Spleen (tissue), 13 donors: ENCODE data around the gene DHRS11. TPM values are rescaled to one million over a fixed set of nuclear protein-coding genes. Genes with fewer than 3 reads are reported as not detected.

Experiments used
- DNase-seq: peaks from one replicate; pipeline ENCODE4 v3.0.0-alpha.2; 2020
- H3K27ac ChIP-seq, 8 donors: fragments of 200-600 bp; sonication (generic) in 7 of 8; 1 replicate in 4 of 8; 2 replicates in 4 of 8; pipeline versions ENCODE4 v1.5.0 to v1.8.0; 2016 to 2021; ENCODE audit warnings: inconsistent platforms in 4 of 8, mild to moderate bottlenecking in 4 of 8, moderate library complexity in 1 of 8
- H3K27me3 ChIP-seq, 7 donors: fragments of 200-600 bp; sonication (generic) in 6 of 7; replicated peaks in 1 of 7; 1 replicate in 4 of 7; 2 replicates in 3 of 7; pipeline versions ENCODE4 v1.5.0 to v1.8.0; 2016 to 2021; ENCODE audit warnings: inconsistent platforms in 3 of 7, mild to moderate bottlenecking in 1 of 7
- H3K36me3 ChIP-seq, 6 donors: fragments of 200-600 bp; sonication (generic) in 5 of 6; 1 replicate in 4 of 6; 2 replicates in 2 of 6; pipeline versions ENCODE4 v1.5.0 to v1.8.0; 2016 to 2021; ENCODE audit warnings: inconsistent platforms in 2 of 6
- H3K4me1 ChIP-seq, 6 donors: fragments of 200-600 bp; sonication (generic) in 5 of 6; 1 replicate in 3 of 6; 2 replicates in 3 of 6; pipeline versions ENCODE4 v1.5.0 to v1.8.0; 2016 to 2021; ENCODE audit warnings: inconsistent platforms in 3 of 6
- H3K4me3 ChIP-seq, 8 donors: fragments of 200-600 bp; sonication (generic) in 7 of 8; 1 replicate in 4 of 8; 2 replicates in 4 of 8; pipeline versions ENCODE4 v1.5.0 to v1.8.0; 2016 to 2021; ENCODE audit warnings: inconsistent platforms in 4 of 8, mild to moderate bottlenecking in 4 of 8, moderate library complexity in 2 of 8
- H3K9me3 ChIP-seq, 8 donors: fragments of 200-600 bp; sonication (generic) in 7 of 8; 1 replicate in 4 of 8; 2 replicates in 4 of 8; pipeline versions ENCODE4 v1.5.0 to v1.8.0; 2016 to 2021; ENCODE audit warnings: inconsistent platforms in 4 of 8
- CTCF ChIP-seq, 11 experiments: fragments of 200-600 bp in 7 of 11; fragments of 450-650 bp in 4 of 11; sonication (generic) in 4 of 11; IDR thresholded peaks in 8 of 11; conservative IDR thresholded peaks in 3 of 11; 1 replicate in 7 of 11; 2 replicates in 4 of 11; pipeline versions ENCODE4 v1.4.0 to v1.8.0; 2016 to 2021; ENCODE audit warnings: antibody characterized with exemption in 11 of 11, inconsistent platforms in 4 of 11, mild to moderate bottlenecking in 1 of 11
- POLR2A ChIP-seq, 3 donors: fragments of 450-650 bp; IDR thresholded peaks; one replicate each; pipeline ENCODE4 v1.5.1; 2017; ENCODE audit warnings: antibody characterized with exemption in 3 of 3, mild to moderate bottlenecking in 1 of 3
- POLR2AphosphoS5 ChIP-seq, 3 donors: sonication (generic); formaldehyde crosslinking; IDR thresholded peaks; one replicate each; pipeline ENCODE4 v1.5.1; 2017; ENCODE audit warnings: antibody characterized with exemption in 3 of 3
- WGBS, 5 donors: extraction: QIAGEN DNeasy Blood & Tissue Kit in 3 of 5; methylation state at CpG; one replicate each; pipeline versions ENCODE4 v1.1.5 to v1.1.7; 2013 to 2018; 5-methylcytosine and 5-hydroxymethylcytosine counted together
- intact Hi-C: fragments of 100-400 bp; cut with DNase I; formaldehyde crosslinking; loops from one replicate; pipeline ENCODE4 v1.15.0; 2023; ENCODE audit warnings: low total_unique reads
- long read RNA-seq, 2 donors: transcript quantifications; one replicate each; lab custom pipeline, GENCODE V29; 2026
- polyA plus RNA-seq, 3 donors: library from polyadenylated mRNA; stranded (reverse); fragments of 200-250 nt; gene quantifications; one replicate each; pipeline ENCODE4 v1.2.1, GENCODE V29; 2013
- total RNA-seq, 7 donors: library from RNA; depleted of rRNA in 3 of 7; stranded (reverse); fragments of >200 nt in 3 of 7; fragmentation: NEBNext Ultra II Directional in 4 of 7; extraction: Animal tissue kit (Norgen Biotek cat#: 25700) in 4 of 7; gene quantifications; one replicate each; pipeline versions ENCODE4 v1.1.0 to v1.2.1, GENCODE V29; 2016 to 2021
- donor health status: healthy with polysubstance abuse.
- donor health status: DM: no; HTN: no; CAD: no; lungs with moderate emphysema.
- donor health status: DM: no; HTN: no; CAD: no.
- donor health status: Bipolar disorder and iron deficiency.
- donor health status: healthy.
- donor health status: DM: no; HTN: no; CAD: no.
- donor health status: DM: yes; HTN: yes; CAD: no.

DHRS11 gene
- total RNA-seq (1 to 10 TPM; 3.9 to 7.8 (median 5.2) TPM), polyA plus RNA-seq (1 to 10 TPM; 4.1 to 5.1 (median 4.7) TPM)
- long read RNA-seq, donor 1, full-length matches to known transcripts, result 8 of 8 reads
- long read RNA-seq, donor 1, partial matches to known transcripts, result 0 of 8 reads
- long read RNA-seq, donor 1, other reads (novel, unspliced or antisense), result 0 of 8 reads
- long read RNA-seq, donor 2, full-length matches to known transcripts, result 4 of 4 reads
- long read RNA-seq, donor 2, partial matches to known transcripts, result 0 of 4 reads
- long read RNA-seq, donor 2, other reads (novel, unspliced or antisense), result 0 of 4 reads

- intact Hi-C loops, result no loop called here
- WGBS, 5 donors, result 2 to 4% (median 3%) methylated on average over 44 to 87 of the region's 87 CpGs
Observed at GRCh38 chr17:36591434-36592315, at the start of gene DHRS11. Gene DHRS11 (plus strand): TSS chr17:36591879. CDS start chr17:36592010, 131 bp downstream.

GRCh38 chr17:36542755-36543154 lies 48.9 kb upstream of the DHRS11 start:
- no peak for DNase-seq
- H3K27ac ChIP-seq, result no peak overlapping the region
- H3K4me3 ChIP-seq, result no peak overlapping the region
- no peaks in the 10 kb centered on the region for H3K27me3 ChIP-seq
- no peak for TF ChIP-seq POLR2AphosphoS5 (IDR thresholded peaks at IDR 0.05)
- no peak for TF ChIP-seq CTCF (IDR thresholded peaks at IDR 0.05 in 8 of 11, conservative IDR thresholded peaks at IDR 0.05 in 3 of 11)
- no peak for TF ChIP-seq POLR2A (IDR thresholded peaks at IDR 0.05)
- peaks cover 0 to 36% (median 4%) of the 10 kb centered on the region in 6 donors for H3K36me3 ChIP-seq
- intact Hi-C loops, result no loop called here
- no peaks in the 10 kb centered on the region for H3K9me3 ChIP-seq
- peaks cover 22 to 37% (median 32%) of the 10 kb centered on the region in 6 donors for H3K4me1 ChIP-seq
- WGBS, 5 donors, result 92 to 97% (median 95%) methylated on average over 14 to 15 of the region's 15 CpGs

More at GRCh38 chr17:36591434-36592315, at the start of gene DHRS11:
- H3K27me3 ChIP-seq, result peaks cover 0 to 9% (median 0%) of the 10 kb centered on the region in 7 donors
- TF ChIP-seq CTCF (IDR thresholded peaks at IDR 0.05 in 8 of 11, conservative IDR thresholded peaks at IDR 0.05 in 3 of 11) (peak in 1 of 11 experiments; percentile 9), POLR2AphosphoS5 (IDR thresholded peaks at IDR 0.05) (peak; percentile 79 to 86 (median 83)), POLR2A (IDR thresholded peaks at IDR 0.05) (no peak)
- peaks cover 0 to 44% (median 28%) of the 10 kb centered on the region in 6 donors for H3K36me3 ChIP-seq
- peaks cover 5 to 45% (median 20%) of the 10 kb centered on the region in 6 donors for H3K4me1 ChIP-seq
- H3K4me3 ChIP-seq, result peak within 1 kb of the TSS; percentile 62 to 93 (median 78)
- H3K27ac ChIP-seq, result peak within 1 kb of the TSS; percentile 15 to 83 (median 68)
- no peaks in the 10 kb centered on the region for H3K9me3 ChIP-seq
- DNase-seq, result peak; percentile 95

- no peaks in the 10 kb centered on the region for H3K27me3 ChIP-seq
- no peak for DNase-seq
- peak overlapping the region; percentile 99 to 100 (median 100) for H3K27ac ChIP-seq
- TF ChIP-seq CTCF (IDR thresholded peaks at IDR 0.05 in 8 of 11, conservative IDR thresholded peaks at IDR 0.05 in 3 of 11) (peak in 1 of 11 experiments; percentile 10), POLR2AphosphoS5 (IDR thresholded peaks at IDR 0.05) (no peak)
- intact Hi-C loops, result no loop called here
- H3K9me3 ChIP-seq, result no peaks in the 10 kb centered on the region
- H3K4me1 ChIP-seq, result peaks cover 34 to 50% (median 45%) of the 10 kb centered on the region in 6 donors
- 0 to 1% (median 0%) methylated on average over 10 of the region's 10 CpGs for WGBS, 5 donors
- peaks cover 0 to 25% (median 2%) of the 10 kb centered on the region in 6 donors for H3K36me3 ChIP-seq
- H3K4me3 ChIP-seq, result peak overlapping the region; percentile 73 to 98 (median 94)
Observed at GRCh38 chr17:36544044-36544306, 47.7 kb upstream of the DHRS11 start.
